Cerebellar cortex (tissue), 1 donor: ENCODE data around the gene ACOXL.

Source experiments
- DNase-seq: peaks from one replicate; pipeline ENCODE4 v3.0.0-alpha.2; 2015; ENCODE audit warnings: low spot score

Gene ACOXL

DNA sequence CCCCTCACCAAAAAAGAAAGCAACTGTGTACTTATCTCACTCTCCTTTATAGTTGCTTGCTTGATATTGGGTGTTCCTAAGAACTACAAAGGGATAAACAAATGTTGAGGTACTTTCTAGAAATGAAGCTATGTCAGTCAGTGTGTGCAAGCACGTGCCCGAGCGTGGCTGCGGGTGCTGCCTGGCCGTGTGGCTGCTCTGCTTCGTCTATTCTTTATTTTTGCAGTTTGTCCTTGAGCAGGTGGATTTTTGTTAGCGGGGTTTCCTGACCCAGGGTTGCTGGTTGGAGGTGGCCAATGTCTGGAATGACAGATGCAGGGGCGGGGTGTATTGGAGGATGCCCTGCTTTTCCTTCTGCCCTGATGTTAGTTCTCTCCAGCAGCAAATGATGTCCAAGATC, 62.6 kb downstream of the ACOXL start:
- DNase-seq, result no peak

- no peak for DNase-seq
Measured at GRCh38 chr2:110796716-110797301, 64.4 kb downstream of the ACOXL start.

DNA sequence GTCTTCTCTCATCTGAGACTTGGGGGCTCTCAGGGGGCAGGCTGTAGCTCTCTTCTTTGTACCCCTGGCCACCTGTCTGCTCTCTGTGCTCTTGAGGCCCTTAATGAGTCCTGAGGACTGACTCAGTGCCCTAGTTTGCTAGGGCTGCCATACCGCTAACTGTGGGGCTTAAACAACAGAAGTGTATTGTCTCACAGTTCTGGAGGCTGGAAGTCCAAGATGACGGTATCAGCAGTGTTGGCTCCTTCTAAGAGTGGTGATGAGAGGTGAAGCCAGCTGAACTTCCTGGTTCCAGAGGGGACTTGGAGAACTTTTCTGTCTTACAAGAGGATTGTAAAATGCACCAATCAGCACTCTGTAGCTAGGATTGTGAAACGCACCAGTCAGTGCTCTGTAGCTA, 67.0 kb downstream of the ACOXL start:
- no peak for DNase-seq

DNA sequence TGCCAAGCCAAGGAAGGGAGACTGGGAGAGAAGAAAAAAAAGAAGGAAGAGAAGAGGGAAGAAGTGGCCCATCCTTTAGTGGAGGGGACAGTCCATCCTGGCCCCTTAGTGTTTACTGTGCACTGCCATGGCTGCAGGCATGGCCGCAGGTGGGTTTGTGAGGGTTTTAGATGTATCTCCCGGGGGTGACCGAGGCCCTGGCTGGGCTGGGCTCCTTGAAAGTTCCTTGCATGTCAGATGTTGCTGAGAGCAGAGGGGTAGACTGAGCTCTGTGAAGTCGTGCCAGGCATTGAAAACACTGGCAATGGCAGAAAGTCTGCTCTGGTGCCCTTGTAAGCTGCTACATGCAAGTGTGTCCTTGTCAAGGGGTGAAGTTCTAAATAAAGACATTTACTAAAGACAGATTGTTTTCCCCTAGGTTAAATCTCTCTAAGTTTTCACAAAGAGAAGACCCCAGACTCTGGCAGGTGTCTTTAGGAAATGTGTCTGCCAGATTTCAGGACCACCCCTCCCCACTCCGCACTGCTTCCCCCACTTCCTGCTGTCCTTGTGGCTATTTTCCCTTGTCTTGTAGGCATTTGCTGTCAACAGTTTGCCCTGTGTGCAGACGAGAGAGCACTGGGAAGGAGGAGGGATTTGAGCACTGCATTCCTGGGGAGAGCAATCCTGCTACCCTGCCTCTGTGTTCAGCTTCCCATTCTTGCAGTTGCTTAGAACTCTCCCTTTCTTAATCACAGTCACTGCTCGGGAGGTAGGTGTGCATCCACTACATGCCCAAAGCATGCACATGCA, 68.4 kb downstream of the ACOXL start:
- DNase-seq, result no peak

GRCh38 chr2:110802208-110802932, 70.0 kb downstream of the ACOXL start:
- no peak for DNase-seq

- DNase-seq, result no peak
Measured at GRCh38 chr2:110804433-110804832, 72.1 kb downstream of the ACOXL start.

- DNase-seq, result no peak
Measured at GRCh38 chr2:110804915-110805314, 72.5 kb downstream of the ACOXL start.

GRCh38 chr2:110805894-110806452, 73.6 kb downstream of the ACOXL start:
- DNase-seq, result no peak

- DNase-seq, result peak; percentile 69
Measured at GRCh38 chr2:110807522-110807921, 75.1 kb downstream of the ACOXL start.

- DNase-seq, result no peak
Measured at GRCh38 chr2:110810404-110810803, 78.0 kb downstream of the ACOXL start.

DNA sequence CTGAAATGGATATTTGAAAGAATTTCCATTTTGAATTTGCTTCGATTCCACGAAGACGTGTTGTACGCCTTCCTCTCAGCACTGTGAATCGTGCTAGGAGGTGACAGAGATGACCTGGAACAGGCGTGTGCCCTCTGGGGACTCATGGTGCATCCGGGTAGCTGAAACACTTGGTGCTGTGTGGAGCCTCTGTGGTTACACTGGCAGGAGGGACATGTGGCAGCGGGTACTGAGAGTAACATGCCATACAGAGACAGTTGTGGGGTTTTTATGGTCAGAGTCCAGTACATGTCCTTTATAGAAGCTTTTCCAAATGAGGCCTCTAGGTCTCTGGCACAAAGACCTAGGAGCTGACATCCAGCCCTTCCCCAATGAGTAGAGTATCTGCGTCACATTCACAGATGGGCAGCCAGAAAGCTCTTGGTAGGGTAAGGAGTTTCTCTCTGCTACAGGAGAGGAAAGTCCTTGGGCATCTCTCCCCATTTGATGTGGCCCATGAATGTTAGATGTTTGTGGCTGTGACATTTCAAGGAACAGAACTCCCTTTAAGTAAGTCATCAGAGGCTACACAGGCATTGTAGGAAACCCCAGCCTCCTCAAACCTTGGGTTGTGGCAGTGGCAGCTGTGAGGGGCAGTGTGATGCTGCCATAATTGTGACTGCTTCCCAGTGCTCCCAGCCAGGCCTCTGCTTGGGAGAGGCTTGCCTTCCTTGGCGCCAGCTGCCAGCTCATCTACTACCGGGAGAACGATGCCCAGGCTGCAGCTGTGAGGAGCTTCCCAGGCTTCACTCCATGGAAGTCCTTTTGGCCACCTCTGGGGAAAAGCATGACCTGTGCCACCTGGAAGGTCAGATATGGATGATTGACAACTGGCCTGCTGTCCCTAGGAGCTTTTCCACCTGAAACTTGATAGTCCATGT, 80.6 kb downstream of the ACOXL start:
- no peak for DNase-seq

DNA sequence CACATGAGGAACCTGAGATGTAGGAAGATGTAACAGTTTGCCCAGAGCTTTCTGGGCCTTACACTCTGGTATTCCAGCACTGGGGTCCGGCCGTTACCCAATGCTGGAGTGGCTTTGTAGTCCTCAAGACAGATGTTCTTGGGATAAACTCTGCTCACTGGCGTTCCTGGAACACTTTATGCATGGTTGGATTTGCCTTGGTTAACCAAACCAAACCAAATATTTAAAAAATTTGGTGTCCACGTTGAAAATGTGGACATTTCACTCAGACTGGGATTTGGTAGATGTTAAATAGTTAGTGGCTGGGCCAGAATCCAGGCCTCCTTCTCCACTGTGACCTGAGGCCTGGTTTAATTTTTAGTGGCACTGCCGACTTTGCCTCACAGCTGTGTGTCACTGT, 81.5 kb downstream of the ACOXL start:
- DNase-seq, result no peak

GRCh38 chr2:110815938-110816337, 83.6 kb downstream of the ACOXL start:
- DNase-seq, result no peak

- no peak for DNase-seq
Measured at GRCh38 chr2:110816404-110817365, 84.3 kb downstream of the ACOXL start.

GRCh38 chr2:110818767-110819481, 86.6 kb downstream of the ACOXL start:
- DNase-seq, result no peak

DNA sequence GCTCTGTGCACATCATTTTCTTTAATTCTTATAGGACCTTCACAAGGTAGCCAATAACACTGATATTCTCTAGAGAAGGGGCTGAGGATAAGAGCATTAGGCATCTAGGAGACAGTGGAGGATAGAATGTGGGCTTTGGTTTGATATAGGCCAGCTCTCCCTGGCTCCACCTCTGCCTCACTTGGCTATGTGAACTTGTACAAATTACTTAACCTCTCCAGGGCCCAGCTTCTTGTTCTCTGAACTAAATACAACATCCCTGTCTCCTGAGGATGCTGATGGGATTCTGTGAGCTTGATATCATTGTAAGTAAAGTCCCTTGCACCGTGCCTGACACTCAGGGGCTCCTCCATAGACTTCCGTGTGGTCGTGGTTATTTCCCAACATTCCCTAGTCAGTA, 87.3 kb downstream of the ACOXL start:
- DNase-seq, result no peak

GRCh38 chr2:110820128-110820527, 87.8 kb downstream of the ACOXL start:
- DNase-seq, result no peak

DNA sequence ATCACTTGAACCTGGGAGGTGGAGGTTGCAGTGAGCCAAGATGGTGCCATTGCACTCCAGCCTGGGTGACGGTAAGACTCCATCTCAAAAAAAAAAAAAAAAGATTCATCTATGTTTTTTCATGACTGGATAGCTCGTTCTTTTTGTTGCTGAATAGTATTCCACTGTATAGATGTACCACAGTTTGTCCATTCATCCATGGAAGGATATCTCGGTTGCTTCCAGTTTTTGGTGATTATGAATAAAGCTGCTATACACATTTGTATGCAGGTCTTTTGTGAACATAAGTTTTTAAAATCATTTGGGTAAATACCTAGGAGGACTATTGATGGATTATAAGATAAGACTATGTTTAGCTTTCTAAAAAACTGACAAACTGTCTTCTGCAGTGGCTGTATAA, 90.8 kb downstream of the ACOXL start:
- no peak for DNase-seq

DNA sequence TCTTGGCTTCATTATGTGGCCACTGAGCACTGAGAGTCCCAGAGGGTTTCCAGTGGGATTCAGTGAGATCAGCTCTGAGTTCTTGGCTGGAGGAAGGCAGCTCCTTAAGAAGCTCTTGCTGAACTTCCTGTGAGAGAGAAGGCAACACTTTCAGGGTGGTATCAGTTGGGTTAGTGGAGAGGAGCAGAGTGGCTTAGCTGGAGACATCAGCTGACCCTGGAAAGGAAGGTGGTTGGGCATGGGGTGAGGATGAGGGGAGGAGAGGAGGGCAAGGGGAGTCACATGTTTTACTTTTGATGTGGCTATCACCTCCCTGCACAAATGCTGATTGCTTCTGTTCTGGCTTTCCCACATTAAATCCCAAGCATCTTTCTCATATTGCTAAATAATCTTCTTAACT, 95.1 kb downstream of the ACOXL start:
- DNase-seq, result no peak

GRCh38 chr2:110828330-110828729, 96.0 kb downstream of the ACOXL start:
- DNase-seq, result no peak
